ENCODE results near the gene LMO1.
A peak's percentile ranks its signal among the peaks of the same experiment; 100 is the strongest.

- TF ChIP-seq POLR2A (IDR thresholded peaks at IDR 0.05) (no peak), CTCF (IDR thresholded peaks at IDR 0.05) (peak; percentile 64 to 91 (median 82))
Observed at GRCh38 chr11:8192016-8192895, 71.4 kb downstream of the LMO1 start.

Measured in heart left ventricle (tissue), 13 donors.